Lower lobe of right lung (tissue), 2 donors: ENCODE measurements around the gene DIAPH3. TPM values are rescaled to one million over a fixed set of nuclear protein-coding genes. Genes with fewer than 3 reads are reported as not detected.

Source experiments
- ATAC-seq, 2 donors: fragments of 200-7000 bp; cut with Tn5 transposase; one replicate each; pipeline ENCODE4 v1.9.1; 2020 to 2022; ENCODE audit warnings: mild to moderate bottlenecking in 2 of 2, moderate library complexity in 2 of 2
- DNase-seq: peaks from one replicate; pipeline ENCODE4 v3.0.0-alpha.2; 2020
- H3K27ac ChIP-seq: fragments of 200-600 bp; one replicate; pipeline ENCODE4 v1.8.0; 2022
- H3K27me3 ChIP-seq: fragments of 200-600 bp; one replicate; pipeline ENCODE4 v1.8.0; 2022; ENCODE audit warnings: low read depth
- H3K36me3 ChIP-seq: fragments of 200-600 bp; one replicate; pipeline ENCODE4 v1.8.0; 2022; ENCODE audit warnings: mild to moderate bottlenecking
- H3K4me1 ChIP-seq: fragments of 200-600 bp; one replicate; pipeline ENCODE4 v1.8.0; 2022
- H3K4me3 ChIP-seq: fragments of 200-600 bp; one replicate; pipeline ENCODE4 v1.8.0; 2022; ENCODE audit warnings: mild to moderate bottlenecking
- H3K9me3 ChIP-seq: fragments of 200-600 bp; one replicate; pipeline ENCODE4 v1.8.0; 2022
- CTCF ChIP-seq: fragments of 200-600 bp; IDR thresholded peaks from one replicate; pipeline ENCODE4 v1.8.0; 2022; ENCODE audit warnings: antibody characterized with exemption, mild to moderate bottlenecking
- intact Hi-C: fragments of 100-400 bp; cut with DNase I; formaldehyde crosslinking; loops from one replicate; pipeline ENCODE4 v1.11.0; 2022
- total RNA-seq: library from RNA; stranded (reverse); fragmentation: NEBNext Ultra II Directional; extraction: Animal tissue kit (Norgen Biotek cat#: 25700); gene quantifications from one replicate; pipeline ENCODE4 v1.2.1, GENCODE V29; 2021
- donor health status: DM: no; HTN: yes; CAD: no; lungs with severe emphysema.

DIAPH3 gene
- total RNA-seq, 1 donor from 2014 or later, result 3.2 TPM

- ATAC-seq, result no peak
- no peak for TF ChIP-seq CTCF
- intact Hi-C loops, result no loop called here
- Histone ChIP-seq H3K9me3 (no peaks in the 10 kb centered on the region), H3K27me3 (no peaks in the 10 kb centered on the region), H3K4me3 (no peak overlapping the region), H3K36me3 (no peaks in the 10 kb centered on the region), H3K4me1 (no peaks in the 10 kb centered on the region), H3K27ac (no peak overlapping the region)
- no peak for DNase-seq
These were observed 186.9 kb downstream of the DIAPH3 start for GRCh38 chr13:59976856-59977255.

DNA sequence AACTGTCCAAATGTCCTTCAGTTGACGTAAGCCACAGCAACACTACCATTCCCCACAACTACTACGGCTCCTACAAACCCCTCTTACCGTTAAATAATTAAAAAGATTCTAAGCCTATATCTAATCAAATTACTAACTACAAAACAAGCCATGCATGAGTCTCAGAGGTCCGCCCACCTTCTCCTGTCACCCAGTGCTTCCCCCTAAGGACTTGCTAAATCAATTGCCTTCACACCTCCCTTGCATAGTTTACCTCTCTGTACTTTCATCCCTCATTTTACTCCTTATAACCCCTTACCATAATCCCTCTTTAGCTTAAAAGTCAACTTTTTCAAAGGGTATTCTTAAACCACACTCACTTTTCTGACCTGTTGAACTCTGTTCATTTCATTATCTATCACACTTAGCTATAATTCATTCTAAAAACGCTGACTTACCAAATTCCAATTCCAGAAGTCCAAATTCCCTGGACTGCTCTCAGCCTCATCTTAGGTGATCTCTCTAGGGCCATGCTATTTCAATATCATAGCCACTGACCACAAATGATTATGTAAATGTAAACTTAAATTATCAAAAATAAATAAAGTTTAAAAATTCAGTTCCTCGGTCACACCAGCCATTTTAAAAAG, 187.8 kb downstream of the DIAPH3 start:
- no peak for ATAC-seq

GRCh38 chr13:59970847-59971246, 192.9 kb downstream of the DIAPH3 start:
- intact Hi-C loops, result no loop called here
- no peaks in the 10 kb centered on the region for H3K27me3 ChIP-seq
- TF ChIP-seq CTCF, result no peak
- H3K27ac ChIP-seq, result no peak overlapping the region
- ATAC-seq (no peak), DNase-seq (no peak)
- no peak overlapping the region for H3K4me3 ChIP-seq
- H3K36me3 ChIP-seq, result no peaks in the 10 kb centered on the region
- H3K4me1 ChIP-seq, result no peaks in the 10 kb centered on the region
- H3K9me3 ChIP-seq, result no peaks in the 10 kb centered on the region

More for the DNA sequence above, 187.8 kb downstream of the DIAPH3 start:
- Histone ChIP-seq H3K36me3 (no peaks in the 10 kb centered on the region), H3K4me3 (no peak overlapping the region), H3K27me3 (no peaks in the 10 kb centered on the region), H3K4me1 (no peaks in the 10 kb centered on the region), H3K27ac (no peak overlapping the region), H3K9me3 (no peaks in the 10 kb centered on the region)
- no peak for DNase-seq
- TF ChIP-seq CTCF, result no peak
- intact Hi-C loops, result no loop called here

GRCh38 chr13:59963827-59964226, 199.9 kb downstream of the DIAPH3 start:
- Histone ChIP-seq H3K4me3 (no peak overlapping the region), H3K4me1 (no peaks in the 10 kb centered on the region), H3K9me3 (no peaks in the 10 kb centered on the region), H3K27ac (no peak overlapping the region), H3K27me3 (no peaks in the 10 kb centered on the region), H3K36me3 (no peaks in the 10 kb centered on the region)
- no peak for DNase-seq
- intact Hi-C loops, result no loop called here
- no peak for ATAC-seq
- TF ChIP-seq CTCF, result no peak

GRCh38 chr13:59963383-59963782, 200.3 kb downstream of the DIAPH3 start:
- no peak for TF ChIP-seq CTCF
- intact Hi-C loops, result no loop called here

More at GRCh38 chr13:59963383-59963782, 200.3 kb downstream of the DIAPH3 start:
- Histone ChIP-seq H3K9me3 (no peaks in the 10 kb centered on the region), H3K4me3 (no peak overlapping the region), H3K4me1 (no peaks in the 10 kb centered on the region), H3K36me3 (no peaks in the 10 kb centered on the region), H3K27ac (no peak overlapping the region), H3K27me3 (no peaks in the 10 kb centered on the region)
- DNase-seq, result no peak
- ATAC-seq, result no peak
